ENCODE measurements around the gene CDKAL1. TPM values are rescaled to one million over a fixed set of nuclear protein-coding genes. Genes with fewer than 3 reads are reported as not detected.

CDKAL1 gene
- total and polyA plus RNA-seq, 9 of the 15 experiments (the other 6 are each of a cell fraction or from before 2014, with no cell fraction given), result 11.2 to 36.3 (median 20.1) TPM

DNA sequence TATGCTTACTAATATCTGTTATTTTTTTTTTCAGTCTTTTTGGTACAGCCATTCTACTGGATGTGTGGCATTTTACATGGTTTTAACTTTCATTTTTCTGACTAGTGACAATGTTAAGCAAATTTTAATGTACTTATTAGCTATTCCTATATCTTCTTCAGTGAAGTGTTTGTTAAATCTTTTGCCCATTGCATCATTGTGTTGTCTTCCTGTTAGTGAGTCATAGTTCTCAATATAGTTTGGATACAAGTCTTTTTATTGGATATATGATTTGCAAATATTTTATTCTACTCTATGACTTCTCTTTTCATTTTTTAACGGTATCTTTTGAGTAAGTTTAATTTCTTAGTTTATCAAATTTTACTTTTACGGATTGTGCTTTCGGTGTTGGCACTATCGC, 519.4 kb downstream of the CDKAL1 start:
- WGBS (ENCODE audit: insufficient coverage, low coverage, missing lambda C conversion rate), result 76% methylated on average over 4 of the region's 4 CpGs
- intact Hi-C loops (cut with micrococcal nuclease), result no loop called here
- TF ChIP-seq E2F3 (CRISPR knock-in tag; IDR thresholded peaks at IDR 0.05) (no peak), ZNF79 (CRISPR knock-in tag; IDR thresholded peaks at IDR 0.05; ENCODE audit: low read depth) (no peak), SMARCE1 (IDR thresholded peaks at IDR 0.05) (0 out of 2 replicates have a peak, but pooled peaks have one; percentile 19), ESRRB (CRISPR knock-in tag; IDR thresholded peaks at IDR 0.05; ENCODE audit: borderline replicate concordance) (no peak), SMC3 (conservative IDR thresholded peaks at IDR 0.05; ENCODE audit: insufficient read depth, low read depth, low read length) (no peak), TOE1 (IDR thresholded peaks at IDR 0.05; ENCODE audit: borderline replicate concordance) (no peak), TOE1 (CRISPR knock-in tag; IDR thresholded peaks at IDR 0.05; ENCODE audit: borderline replicate concordance, low read depth) (no peak), TRIM24 (IDR thresholded peaks at IDR 0.05) (peak; percentile 77 to 84; a peak in 3 of 4 replicates), JUND (IDR thresholded peaks at IDR 0.05; ENCODE audit: borderline replicate concordance, low read depth, low read length) (peak; percentile 68; the same call in 1 of the 2 replicates), JUND (tag; IDR thresholded peaks at IDR 0.05; ENCODE audit: borderline replicate concordance, low read depth, low read length) (0 out of 3 replicates have a peak, but pooled peaks have one; percentile 47), FOXA3 (CRISPR knock-in tag; conservative IDR thresholded peaks at IDR 0.05 in 1 of 2, IDR thresholded peaks at IDR 0.05 in 1 of 2) (no peak), CREM (IDR thresholded peaks at IDR 0.05; ENCODE audit: low read depth) (no peak), FOSL1 (tag; conservative IDR thresholded peaks at IDR 0.05) (peak; percentile 63), POLR2B (IDR thresholded peaks at IDR 0.05; ENCODE audit: low read depth, partially characterized antibody) (no peak), RBM34 (IDR thresholded peaks at IDR 0.05; ENCODE audit: borderline replicate concordance, insufficient read depth, low read length) (no peak), PYGO2 (tag; IDR thresholded peaks at IDR 0.05) (no peak), ZNF174 (CRISPR knock-in tag; IDR thresholded peaks at IDR 0.05) (no peak)
- TF ChIP-seq, protein P1, sequence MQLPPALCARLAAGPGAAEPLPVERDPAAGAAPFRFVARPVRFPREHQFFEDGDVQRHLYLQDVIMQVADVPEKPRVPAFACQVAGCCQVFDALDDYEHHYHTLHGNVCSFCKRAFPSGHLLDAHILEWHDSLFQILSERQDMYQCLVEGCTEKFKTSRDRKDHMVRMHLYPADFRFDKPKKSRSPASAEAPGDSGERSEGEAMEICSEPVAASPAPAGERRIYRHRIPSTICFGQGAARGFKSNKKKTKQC (CRISPR knock-in tag; IDR thresholded peaks at IDR 0.05), result no peak
- TF ChIP-seq, protein P2, sequence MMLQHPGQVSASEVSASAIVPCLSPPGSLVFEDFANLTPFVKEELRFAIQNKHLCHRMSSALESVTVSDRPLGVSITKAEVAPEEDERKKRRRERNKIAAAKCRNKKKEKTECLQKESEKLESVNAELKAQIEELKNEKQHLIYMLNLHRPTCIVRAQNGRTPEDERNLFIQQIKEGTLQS (IDR thresholded peaks at IDR 0.05), result peak; percentile 95
- TF ChIP-seq, protein P2 (CRISPR knock-in tag; conservative IDR thresholded peaks at IDR 0.05), result no peak
- TF ChIP-seq, protein P3, sequence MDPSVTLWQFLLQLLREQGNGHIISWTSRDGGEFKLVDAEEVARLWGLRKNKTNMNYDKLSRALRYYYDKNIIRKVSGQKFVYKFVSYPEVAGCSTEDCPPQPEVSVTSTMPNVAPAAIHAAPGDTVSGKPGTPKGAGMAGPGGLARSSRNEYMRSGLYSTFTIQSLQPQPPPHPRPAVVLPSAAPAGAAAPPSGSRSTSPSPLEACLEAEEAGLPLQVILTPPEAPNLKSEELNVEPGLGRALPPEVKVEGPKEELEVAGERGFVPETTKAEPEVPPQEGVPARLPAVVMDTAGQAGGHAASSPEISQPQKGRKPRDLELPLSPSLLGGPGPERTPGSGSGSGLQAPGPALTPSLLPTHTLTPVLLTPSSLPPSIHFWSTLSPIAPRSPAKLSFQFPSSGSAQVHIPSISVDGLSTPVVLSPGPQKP (CRISPR knock-in tag; IDR thresholded peaks at IDR 0.05), result no peak
- TF ChIP-seq, protein P4, sequence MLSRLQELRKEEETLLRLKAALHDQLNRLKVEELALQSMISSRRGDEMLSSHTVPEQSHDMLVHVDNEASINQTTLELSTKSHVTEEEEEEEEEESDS (CRISPR knock-in tag; IDR thresholded peaks at IDR 0.05), result no peak

More for the DNA sequence above, 519.4 kb downstream of the CDKAL1 start:
- ATAC-seq (no peak), FAIRE-seq (no peak), DNase-seq (ENCODE audit: extremely low read depth in 1 of 4, low spot score in 3 of 4) (no peak)
- H3K27me3 ChIP-seq (ENCODE audit: control insufficient read depth in 2 of 2, insufficient read depth in 2 of 2, low read length in 2 of 2), result no peaks in the 10 kb centered on the region
- ChIA-PET CTCF (ENCODE audit: low intra/inter-chr PET ratio) (no interaction called here), POLR2A (no interaction called here)
- H3K27ac ChIP-seq (ENCODE audit: extremely low read depth, low read depth, low read length), result no peak overlapping the region
- no peak overlapping the region for H3K9ac ChIP-seq (ENCODE audit: insufficient read depth in 1 of 2, low read depth in 2 of 2, low read length in 2 of 2)
- no peaks in the 10 kb centered on the region for H3K36me3 ChIP-seq (ENCODE audit: control insufficient read depth, insufficient read depth, low read length)
- no peaks in the 10 kb centered on the region for H3K79me2 ChIP-seq (ENCODE audit: control insufficient read depth, insufficient read depth, low read length)
- H3K4me2 ChIP-seq (ENCODE audit: insufficient read depth, low read length), result no peak overlapping the region
- H3K9me1 ChIP-seq (ENCODE audit: control insufficient read depth, insufficient read depth, low read length), result no peaks in the 10 kb centered on the region
- no peaks in the 10 kb centered on the region for H3K9me3 ChIP-seq (replicated peaks; ENCODE audit: control insufficient read depth, insufficient read depth, low read depth, low read length)
- BruUV-seq (replicated peaks), result no TSS peak
- no peaks in the 10 kb centered on the region for H3K4me1 ChIP-seq (replicated peaks in 1 of 2; ENCODE audit: control insufficient read depth in 2 of 2, insufficient read depth in 2 of 2, low read length in 2 of 2)
- in situ Hi-C loops (cut with MboI), result no loop called here
- no peak overlapping the region for H2AFZ ChIP-seq (ENCODE audit: low read depth, low read length)
- H3K4me3 ChIP-seq, result no peak overlapping the region
- no peaks in the 10 kb centered on the region for H4K20me1 ChIP-seq (replicated peaks; ENCODE audit: control insufficient read depth, insufficient read depth, low read length)

Measured in K562 (cell line).